DMS79 treated with DMSO at 0.1 percent for 48 hours (cell line): ENCODE results near the gene MARK3.

Experiments
- DNase-seq: peaks from one replicate; lab custom pipeline; 2025; lab: John Stamatoyannopoulos, UW

MARK3 gene

DNA sequence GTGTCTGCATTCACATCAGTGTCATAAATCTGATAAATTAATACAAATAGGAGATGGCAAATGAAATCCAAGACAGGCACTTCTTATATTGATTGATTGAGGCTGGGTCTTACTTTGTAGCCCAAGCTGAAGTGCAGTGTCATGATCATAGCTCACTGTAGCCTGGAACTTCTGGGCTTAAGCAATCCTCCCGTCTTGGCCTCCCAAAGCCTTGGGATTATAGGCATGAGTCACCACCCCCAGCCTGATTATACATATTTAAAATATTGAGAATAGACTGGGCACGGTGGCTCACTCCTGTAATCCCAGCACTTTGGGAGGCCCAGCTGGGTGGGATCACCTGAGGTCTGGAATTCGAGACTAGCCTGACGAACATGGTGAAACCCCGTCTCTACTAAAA, 51.3 kb downstream of the MARK3 start:
- DNase-seq = no peak

GRCh38 chr14:103442288-103442687, 57.1 kb downstream of the MARK3 start:
- no peak for DNase-seq

DNA sequence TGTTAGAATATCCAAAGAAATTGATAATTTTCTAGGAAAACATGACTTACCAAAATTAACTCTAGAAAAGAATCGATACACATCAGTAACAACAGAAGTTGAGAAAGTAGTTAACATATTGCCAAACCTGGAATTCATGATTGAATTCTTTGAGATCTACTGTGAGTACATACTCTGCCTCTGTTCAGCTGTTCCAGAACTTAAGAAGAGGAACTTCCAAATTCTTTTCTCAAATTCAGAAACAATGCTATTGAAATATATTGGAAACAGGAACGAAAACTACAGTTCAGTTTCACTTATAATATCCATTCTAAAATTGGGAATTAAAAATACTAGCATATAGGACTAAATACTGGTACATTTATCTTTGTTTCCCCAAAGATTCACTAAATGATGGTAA, 57.9 kb downstream of the MARK3 start:
- DNase-seq = no peak

DNA sequence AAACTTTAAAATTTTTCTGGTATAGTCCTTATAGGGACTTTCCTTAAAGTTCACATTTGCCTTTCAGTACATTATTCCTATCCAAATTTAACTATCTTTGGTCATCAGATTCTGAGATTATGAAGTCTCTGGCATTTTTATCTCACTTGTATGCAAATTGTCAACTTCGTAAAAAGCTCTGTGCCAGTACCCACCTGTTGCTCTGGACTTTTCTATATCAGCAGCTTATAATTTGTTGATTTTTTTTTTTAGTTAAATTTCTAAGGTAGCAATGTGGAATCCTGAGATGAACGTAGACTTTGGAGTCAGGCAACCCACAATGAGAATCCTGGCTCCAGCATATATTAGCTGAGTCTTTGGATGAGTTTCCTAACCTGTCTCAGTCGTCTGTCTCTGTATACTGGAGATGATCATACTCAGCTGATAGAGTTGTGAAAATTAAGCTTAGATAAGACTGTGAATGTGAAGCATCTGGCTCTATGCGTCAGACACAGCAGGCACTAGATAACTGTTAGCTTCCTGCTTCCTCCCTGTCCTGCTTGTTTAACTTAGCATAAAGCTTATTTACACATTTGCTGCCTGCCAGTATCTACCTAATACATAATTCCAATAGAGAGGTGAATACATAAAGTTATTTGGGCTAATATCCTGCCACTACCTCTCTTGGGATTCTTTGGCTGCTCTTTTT, 59.8 kb downstream of the MARK3 start:
- DNase-seq = no peak

- DNase-seq = no peak
Observed at GRCh38 chr14:103445806-103446205, 60.6 kb downstream of the MARK3 start.

DNA sequence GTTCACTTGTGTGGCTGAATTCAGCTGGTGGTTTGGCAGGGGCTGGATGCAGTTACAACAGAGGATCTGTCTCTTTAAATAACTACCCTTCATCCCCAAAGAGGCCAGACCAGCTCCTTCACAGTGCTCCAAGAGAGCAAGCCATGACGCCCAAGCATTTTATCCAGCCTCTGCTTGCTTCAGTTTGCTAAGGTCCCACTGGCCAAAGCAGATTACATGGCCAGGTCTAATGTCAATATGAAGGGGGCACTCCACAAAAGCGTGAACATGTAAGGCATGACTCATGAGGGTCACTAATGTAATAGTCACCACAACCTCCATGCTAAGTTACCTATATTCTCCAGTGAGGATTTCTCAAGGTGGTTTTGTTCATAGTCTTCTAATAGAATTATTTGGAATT, 62.9 kb downstream of the MARK3 start:
- DNase-seq = no peak

GRCh38 chr14:103449634-103450161, 64.5 kb downstream of the MARK3 start:
- DNase-seq = no peak

DNA sequence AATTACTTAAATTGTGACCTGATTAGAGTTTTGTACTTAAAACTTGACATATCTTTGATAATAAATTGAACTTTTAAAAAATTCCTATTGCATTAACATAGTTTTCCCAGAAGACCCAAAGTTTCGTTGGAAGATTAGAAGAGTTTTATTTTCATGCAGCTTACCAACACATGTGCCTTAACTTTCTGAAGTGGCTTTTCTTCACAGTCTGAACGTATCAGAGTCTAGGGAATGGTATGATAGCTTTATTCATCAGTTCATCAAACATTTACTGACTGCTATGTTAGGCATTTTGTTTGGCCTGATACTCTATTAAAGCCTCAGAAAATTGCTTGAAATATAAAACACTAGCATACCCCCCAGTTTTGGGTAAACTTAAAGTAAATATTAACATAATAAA, 65.2 kb downstream of the MARK3 start:
- DNase-seq = no peak

GRCh38 chr14:103451401-103451800, 66.2 kb downstream of the MARK3 start:
- DNase-seq = no peak

DNA sequence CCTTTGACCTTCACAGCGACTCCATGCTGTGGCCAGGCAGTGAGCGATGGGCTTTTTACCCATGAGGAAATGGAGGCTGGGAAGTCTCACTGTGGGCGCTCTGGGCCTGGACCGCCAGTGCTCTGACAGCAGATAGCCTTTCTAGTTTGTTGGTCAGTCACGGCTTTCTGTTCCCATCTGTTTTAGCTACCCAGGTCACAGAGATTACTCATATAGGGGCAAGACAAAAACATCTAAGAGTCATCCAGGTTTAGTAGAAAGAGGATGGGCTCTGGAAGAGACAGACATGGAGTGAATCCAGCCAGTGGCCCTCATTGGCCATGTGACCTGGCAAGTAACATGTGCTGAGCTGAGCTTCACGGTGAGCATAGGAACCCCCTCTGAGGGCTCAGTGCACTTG, 68.6 kb downstream of the MARK3 start:
- no peak for DNase-seq

DNA sequence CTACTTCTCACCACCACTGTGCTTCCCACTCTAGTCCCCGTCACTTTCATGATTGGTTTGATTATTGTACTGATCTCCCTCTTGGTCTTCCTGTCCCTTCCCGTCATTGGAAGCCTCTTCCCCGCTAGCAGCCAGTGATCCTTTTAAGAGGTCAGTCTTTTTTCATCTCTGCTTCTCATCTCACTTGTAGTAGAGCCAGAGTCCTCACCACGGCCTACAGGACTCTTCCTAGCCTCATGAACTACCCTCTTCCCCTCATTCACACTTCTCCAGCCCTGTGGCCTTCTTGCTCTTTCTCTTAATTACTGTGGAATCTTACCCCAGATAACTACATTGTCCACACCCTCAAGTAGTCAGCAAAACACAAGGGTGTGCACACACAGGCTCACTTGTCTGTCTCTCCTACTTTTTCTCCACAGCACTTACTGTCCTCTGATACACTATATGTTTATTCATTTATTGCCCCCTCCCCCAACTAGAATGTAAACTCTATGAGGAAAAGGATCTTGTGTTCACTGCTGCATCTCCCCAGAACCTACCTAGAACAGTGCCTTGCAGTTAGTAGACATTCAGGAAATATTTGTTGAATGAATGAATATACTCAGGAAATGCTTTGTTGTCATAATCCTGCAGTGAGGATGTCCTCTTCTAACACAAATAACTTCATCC, 71.1 kb downstream of the MARK3 start:
- DNase-seq = no peak

- DNase-seq = no peak
Observed at GRCh38 chr14:103460415-103460814, 75.2 kb downstream of the MARK3 start.

DNA sequence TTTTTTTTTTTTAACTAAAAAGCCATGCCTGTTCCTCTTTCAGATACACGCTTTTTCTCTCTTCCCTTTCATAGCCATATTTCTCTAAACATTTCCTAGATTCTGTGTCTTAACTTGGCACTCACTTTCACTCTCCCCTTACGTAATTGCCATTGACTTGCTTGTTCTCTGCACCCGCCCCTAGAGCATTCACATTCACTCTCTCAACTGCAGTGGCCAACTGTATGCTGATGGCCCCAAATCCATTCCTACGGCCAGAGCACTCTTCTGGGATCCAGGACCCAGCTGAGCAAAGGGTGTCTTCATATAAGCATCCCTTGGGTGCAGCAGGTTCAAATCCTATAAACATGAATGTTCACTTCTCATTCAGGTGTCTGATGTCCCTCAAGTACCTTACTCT, 77.9 kb downstream of the MARK3 start:
- no peak for DNase-seq

GRCh38 chr14:103463851-103464250, 78.6 kb downstream of the MARK3 start:
- no peak for DNase-seq

DNA sequence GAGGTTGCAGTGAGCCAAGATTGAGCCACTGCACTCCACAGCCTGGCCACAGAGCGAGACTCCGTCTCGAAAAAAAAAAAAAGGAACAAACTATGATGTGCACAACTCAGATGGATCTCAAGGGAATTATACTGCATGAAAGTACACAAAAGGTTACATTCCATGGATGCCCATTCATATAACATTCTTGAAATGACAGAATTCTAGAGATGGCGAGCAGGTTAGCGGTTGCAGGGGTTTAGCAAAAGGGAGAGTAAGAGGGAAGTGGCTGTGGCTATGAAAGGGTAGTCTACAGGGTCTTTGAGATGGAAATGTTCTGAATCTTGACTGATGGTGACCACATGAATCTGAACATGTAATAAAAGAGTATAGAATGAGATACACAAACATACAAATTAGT, 87.7 kb downstream of the MARK3 start:
- no peak for DNase-seq

- DNase-seq = no peak
Observed at GRCh38 chr14:103474893-103475292, 89.7 kb downstream of the MARK3 start.

DNA sequence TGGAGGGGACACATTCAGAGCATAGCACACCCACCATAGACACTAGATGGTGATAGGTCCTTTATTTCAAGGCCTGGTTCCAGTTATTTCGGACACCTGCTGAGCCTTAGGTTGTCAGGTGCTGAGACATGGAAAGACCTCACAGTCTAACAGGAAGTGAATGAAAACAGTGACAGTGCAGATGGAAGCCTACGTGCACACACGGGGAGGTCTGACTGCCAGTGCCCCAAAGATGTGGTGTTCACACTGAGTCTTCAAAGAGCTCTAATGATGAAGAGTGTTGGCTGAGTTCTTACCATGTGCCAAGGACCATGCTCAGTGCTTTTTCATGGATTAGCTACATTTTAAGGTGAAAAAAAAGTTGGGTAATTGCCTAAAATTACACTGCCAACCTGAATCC, 90.8 kb downstream of the MARK3 start:
- DNase-seq = no peak

DNA sequence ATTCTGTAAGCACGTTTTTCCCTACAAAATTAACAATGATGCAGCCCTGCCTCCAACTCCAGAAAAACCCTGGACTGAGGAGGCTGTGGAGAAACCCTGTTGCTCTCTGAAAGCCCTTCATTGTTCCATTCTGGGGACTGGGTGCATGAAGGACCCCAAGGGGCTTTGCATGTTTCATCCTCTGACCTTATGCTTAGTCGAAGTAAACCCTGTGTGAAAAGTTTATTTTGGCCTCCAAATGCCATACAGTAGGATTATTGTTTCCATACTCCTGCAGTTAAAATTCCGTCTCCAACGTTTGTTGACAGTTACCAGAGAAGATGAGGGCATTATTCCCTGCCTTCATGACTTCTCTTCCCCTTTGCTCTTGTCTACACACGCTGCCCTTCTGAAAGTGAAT, 91.4 kb downstream of the MARK3 start:
- no peak for DNase-seq

- DNase-seq = no peak
Observed at GRCh38 chr14:103480595-103480994, 95.4 kb downstream of the MARK3 start.

GRCh38 chr14:103483600-103483999, 98.4 kb downstream of the MARK3 start:
- DNase-seq = peak; percentile 18

DNA sequence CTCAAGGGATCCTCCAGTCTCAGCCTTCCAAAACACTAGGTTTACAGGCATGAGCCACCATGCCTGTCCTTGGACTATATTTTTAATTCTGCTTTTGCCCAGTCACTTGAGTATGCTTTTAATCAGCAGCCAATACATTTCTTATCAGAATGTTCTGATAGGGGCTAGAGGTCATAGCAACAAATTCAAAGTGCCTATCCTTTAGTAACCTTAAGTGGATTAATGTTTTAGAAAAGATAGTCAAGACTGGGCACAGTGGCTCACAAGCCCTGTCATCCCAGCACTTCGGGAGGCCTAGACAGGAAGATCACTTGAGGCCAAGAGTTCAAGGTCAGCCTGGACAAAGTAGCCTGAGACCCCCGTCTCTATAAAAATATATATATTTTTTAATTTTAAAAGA, 100.3 kb downstream of the MARK3 start:
- no peak for DNase-seq

GRCh38 chr14:103488071-103488470, 102.9 kb downstream of the MARK3 start:
- no peak for DNase-seq

DNA sequence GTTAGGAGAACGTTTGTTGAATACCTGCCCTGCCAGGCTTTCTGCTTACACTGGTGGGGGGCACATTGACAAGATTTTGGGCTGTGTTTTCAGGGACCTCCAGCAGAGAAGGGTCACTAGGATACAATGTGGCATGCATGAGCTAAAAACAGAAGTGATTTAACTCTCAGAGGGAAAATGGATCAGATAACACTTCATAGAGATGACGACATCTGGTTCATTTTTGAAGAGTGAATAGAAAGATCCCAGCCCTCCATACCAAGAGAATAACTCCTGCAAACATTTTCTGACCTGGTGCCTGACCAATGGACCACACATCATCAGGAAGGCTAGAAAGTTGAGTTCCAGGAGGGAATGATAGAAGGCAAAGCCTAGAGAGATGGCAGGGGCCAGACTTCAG, 103.7 kb downstream of the MARK3 start:
- no peak for DNase-seq

- no peak for DNase-seq
Observed at GRCh38 chr14:103489621-103490020, 104.4 kb downstream of the MARK3 start.
